ENCODE measurements around the gene N4BP2.

N4BP2 gene

DNA sequence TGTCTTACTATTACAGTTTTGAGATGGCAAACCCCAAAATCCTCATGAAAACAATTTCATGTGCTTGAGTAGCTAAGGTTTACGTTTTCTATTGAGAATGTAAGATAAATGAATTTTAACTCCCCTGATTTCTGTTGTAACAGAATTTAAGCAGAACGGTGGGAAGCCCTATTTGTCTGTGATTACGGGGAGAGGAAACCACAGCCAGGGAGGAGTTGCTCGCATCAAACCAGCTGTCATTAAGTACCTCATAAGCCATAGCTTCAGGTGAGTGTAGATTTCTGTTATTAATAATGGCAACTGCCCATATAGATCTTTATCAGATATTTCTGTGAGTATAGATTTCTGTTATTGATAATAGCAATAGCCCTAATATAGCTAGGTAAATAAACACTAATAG, 96.0 kb downstream of the N4BP2 start:
- DNase-seq (ENCODE audit: low read depth in 2 of 2) = no peak

GRCh38 chr4:40157436-40157835, 100.8 kb downstream of the N4BP2 start:
- no peak for DNase-seq (ENCODE audit: low read depth in 2 of 2)

GRCh38 chr4:40160258-40160657, 103.6 kb downstream of the N4BP2 start:
- no peak for DNase-seq (ENCODE audit: low read depth in 2 of 2)

DNA sequence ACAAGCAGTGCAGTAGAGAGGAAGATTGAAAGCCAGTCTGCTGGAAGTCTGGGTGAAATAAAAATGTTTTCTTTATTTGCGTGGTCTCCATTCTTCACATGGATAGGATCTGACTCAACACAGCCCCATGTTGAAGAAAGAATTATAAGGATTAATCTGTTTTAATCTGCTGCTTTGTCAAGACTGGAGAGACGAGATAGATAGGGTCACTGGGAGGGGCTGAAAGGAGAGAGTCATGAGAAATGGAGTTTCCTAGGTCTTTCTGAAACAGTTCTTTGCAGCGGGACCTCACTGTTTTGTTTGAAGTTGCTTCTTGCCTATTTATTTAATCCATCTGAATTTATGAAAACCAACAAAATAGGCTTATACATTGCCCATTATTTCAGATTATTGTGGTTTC, 107.8 kb downstream of the N4BP2 start:
- no peak for DNase-seq (ENCODE audit: low read depth in 2 of 2)

DNA sequence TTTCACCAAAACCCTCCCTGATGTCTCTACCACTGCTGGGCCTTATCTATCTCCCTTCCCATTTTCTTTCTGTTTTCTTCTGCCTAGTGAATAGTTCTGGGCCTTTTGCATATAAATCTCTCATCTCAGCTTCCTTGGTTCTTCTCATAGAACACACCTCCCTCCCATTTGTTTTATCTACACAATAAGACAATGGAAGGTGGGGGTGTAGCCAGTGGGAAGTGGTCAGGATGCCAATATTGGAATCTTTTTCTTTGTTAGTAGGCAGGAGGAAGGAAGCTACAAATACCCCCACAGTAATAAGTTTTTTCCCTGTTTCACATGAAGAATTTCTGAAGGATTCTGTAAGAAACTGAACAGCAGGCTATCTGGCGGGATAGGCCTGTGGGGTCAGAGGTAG, 109.3 kb downstream of the N4BP2 start:
- DNase-seq (ENCODE audit: low read depth in 2 of 2) = no peak

DNA sequence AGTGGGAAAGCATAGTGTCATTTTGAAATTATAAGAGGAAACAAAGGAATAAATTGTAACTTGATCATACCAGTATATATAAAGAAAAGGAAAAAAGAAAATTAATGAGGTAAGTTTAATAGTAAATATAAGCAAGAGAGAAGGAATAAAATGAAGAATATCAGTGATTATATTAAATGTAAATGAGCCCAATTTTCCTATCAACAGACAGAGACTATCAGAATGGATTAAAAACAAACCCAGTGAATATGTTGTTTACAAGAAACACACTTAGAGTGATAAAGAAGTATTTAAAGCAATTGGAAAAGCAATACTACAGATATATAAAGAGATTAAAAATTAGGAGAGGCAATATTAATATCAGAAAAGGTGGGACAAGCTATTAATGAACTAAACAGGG, 111.4 kb downstream of the N4BP2 start:
- DNase-seq (ENCODE audit: low read depth in 2 of 2) = no peak

DNA sequence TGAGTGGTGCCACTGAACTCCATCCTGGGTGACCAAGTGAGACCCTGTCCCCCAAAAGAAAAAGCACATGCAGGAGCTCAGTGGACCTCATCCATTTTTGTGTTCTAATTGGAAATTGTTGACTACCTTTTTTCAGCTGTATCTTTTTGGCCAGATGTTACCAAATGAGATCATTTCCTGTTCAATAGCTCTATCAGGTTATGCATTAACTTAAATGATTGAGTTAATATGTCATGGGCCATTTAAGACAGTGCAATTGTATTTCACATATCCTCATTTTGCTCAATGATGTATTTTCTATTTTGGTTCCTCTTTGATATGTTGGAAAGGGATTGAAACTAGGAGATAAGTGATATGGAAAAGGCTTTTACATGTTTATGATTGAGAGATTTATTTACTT, 113.9 kb downstream of the N4BP2 start:
- DNase-seq (ENCODE audit: low read depth in 2 of 2) = no peak

- no peak for DNase-seq (ENCODE audit: low read depth in 2 of 2)
These were observed 116.8 kb downstream of the N4BP2 start for GRCh38 chr4:40173470-40173875.

DNA sequence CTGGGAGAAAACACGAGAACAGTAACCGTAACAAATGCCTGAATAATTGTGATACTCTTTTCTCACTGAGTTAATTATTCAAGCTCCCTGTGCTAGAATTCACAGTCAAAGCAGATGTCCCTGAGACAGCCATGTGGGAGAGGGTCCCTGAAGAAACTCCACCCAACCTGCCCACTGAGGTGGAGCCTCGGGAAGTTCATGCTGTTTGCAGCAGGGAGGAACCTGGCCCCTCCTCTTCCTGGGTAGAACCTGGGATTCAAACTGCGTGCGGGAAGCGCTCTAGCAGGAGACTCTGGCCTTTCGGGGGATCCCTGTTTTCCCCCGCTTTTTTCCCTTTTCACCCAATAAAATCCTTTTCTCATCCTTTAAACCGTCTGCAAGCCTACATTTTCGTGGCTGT, 120.0 kb downstream of the N4BP2 start:
- DNase-seq (ENCODE audit: low read depth in 2 of 2) = no peak

- DNase-seq (ENCODE audit: low read depth in 2 of 2) = no peak
These were observed 120.9 kb downstream of the N4BP2 start for GRCh38 chr4:40177591-40177990.

DNA sequence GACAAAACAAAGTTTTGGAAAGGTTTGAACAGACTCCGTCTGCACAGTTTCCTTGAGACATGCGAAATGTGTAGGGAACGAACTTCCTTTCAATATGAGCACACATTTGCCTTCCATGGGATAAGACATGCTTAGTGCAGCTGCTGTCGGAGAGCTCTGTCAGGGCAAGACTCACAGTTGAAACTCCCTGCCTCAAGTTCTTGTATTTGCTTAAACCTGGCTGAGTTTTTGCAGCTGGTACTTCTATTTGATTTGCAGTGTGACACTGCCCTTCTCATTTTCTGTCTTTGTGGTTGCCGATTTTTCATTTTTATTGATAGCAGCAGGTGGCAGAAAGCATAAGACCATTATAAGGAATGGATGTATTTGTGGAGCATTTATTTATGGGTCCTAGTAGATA, 122.0 kb downstream of the N4BP2 start:
- DNase-seq (ENCODE audit: low read depth in 2 of 2) = no peak

- no peak for DNase-seq (ENCODE audit: low read depth in 2 of 2)
These were observed 122.7 kb downstream of the N4BP2 start for GRCh38 chr4:40179360-40179759.

- DNase-seq (ENCODE audit: low read depth in 2 of 2) = no peak
These were observed 123.7 kb downstream of the N4BP2 start for GRCh38 chr4:40180356-40180755.

- no peak for DNase-seq (ENCODE audit: low read depth in 2 of 2)
These were observed 125.4 kb downstream of the N4BP2 start for GRCh38 chr4:40182001-40182400.

GRCh38 chr4:40182954-40183353, 126.3 kb downstream of the N4BP2 start:
- no peak for DNase-seq (ENCODE audit: low read depth in 2 of 2)

DNA sequence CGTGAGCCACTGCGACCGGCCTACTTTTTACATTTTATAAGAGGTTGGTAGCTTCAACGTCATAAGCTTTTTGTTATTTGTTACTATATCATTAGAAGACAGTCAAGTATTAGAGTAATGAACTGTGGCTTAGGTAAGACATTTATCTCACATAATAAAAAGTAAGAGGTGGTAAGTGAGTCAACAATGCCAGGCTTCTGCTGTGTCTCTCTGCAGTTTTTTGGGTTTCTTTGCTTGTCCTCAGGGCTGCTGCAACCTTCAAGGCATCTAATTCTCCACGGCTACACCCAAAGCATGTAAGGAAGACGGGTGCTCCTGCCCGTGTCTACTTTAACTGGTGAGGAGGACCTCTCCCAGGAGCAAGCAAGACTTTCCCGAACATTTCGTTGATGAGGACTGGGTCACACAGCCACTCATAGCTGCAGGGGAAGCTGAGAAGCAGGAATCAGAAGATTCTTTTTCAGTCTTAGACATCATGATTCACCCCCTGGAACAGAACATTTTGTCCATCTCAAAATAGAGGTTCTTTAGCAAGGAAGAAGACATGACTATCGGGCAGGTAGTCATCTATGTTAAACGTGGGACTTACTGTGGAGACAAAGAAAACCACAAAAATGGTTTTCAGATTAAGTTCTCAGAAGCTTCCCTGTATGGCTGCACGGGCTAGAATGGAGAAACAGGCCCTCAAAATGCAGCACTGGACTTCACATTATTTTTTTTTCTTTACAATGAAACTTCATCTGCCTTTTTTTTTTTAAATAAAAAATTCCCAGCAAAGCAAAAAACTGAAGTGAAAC, 127.2 kb downstream of the N4BP2 start:
- DNase-seq (ENCODE audit: low read depth in 2 of 2) = no peak

DNA sequence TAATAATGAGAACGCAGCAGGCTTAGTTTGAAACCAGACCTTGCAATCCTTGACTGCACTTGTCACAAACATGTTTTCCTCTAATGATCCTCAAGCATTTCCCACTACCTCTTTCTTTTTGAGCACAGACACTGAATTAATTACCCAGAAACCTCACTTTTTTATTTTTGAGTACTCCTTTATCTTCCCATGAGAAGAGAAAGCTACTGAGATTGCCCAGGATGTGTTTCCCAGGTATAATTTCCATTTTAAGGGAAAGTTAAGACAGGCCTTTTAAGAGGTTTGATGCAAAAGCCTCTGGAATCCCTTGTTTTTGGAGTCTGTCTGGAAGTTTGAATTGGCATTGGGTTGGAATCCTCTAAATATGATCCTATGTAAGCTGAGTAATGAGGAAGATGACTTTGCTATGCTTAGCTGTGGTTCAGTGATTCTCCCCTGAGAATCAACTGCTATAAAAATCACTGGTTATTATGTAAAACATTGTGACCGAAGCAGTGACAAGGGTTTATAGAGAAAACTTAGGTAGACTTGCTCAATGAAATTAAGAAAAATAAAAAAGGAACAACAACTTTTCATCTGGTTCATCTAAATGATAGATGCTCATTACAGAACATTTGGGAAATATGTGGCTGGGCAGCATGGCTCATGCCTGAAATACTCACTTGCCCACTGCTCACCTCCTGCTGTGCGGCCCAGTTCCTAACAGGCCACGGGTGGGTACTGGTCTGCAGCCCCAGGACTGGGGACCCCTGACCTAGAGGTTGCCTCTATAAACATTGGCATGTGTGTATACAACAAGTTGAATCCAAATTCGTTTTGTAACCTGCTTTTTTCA, 129.4 kb downstream of the N4BP2 start:
- no peak for DNase-seq (ENCODE audit: low read depth in 2 of 2)

DNA sequence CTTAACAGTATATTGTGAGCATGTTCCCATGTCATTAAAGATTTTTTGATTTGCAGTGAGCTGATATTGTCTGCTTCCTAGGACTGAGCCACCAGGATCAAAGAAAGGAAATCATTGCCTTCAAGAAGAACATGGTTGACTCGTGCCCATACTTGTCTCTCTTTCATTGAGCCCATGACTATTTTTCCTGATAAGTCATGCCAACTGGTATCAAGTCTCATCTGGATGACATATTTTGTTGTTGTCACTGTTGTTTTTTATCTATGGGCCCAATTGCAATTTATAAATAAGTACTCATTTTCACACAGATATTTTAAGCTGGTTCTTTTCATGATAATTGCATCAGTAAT, 130.0 kb downstream of the N4BP2 start:
- DNase-seq (ENCODE audit: low read depth in 2 of 2) = no peak

- DNase-seq (ENCODE audit: low read depth in 2 of 2) = no peak
These were observed 130.8 kb downstream of the N4BP2 start for GRCh38 chr4:40187386-40187906.

DNA sequence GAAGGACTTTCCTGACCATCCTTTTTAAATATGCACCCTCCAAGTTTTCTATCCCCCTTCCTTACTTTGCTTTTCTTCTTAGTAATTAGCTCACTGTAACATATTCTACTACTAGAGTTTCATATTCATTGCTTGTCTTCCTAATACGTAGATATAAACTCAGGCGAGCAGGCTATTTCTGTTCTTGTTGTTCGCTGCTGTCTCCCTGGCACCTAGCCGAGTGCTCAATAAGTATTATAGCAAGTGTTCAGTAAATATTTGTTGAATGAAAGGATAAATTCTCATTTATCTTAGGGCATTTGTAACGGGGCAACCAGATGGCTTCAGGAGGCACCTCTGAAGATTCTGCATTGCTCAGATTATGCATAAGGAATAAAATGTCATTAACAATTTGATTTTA, 133.4 kb downstream of the N4BP2 start:
- no peak for DNase-seq (ENCODE audit: low read depth in 2 of 2)

DNA sequence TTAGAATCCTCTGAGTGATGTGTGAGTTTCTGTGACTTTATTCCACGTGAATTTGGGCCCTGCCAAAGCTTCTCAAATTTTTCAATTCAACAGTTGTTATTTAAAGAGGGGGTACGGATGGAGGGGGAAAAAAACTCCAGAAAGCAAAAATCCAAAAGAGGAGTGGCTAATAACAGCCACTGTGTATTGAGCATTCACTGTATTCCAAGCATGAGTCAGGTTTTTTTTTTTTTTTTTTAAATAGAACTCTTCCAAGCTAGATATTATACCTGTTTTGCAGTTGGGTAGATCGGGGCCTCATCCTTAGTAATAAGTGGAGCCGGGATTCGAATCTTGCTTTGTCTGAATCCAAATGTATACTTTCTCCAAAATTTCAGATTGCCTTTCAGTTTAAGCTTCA, 133.8 kb downstream of the N4BP2 start:
- no peak for DNase-seq (ENCODE audit: low read depth in 2 of 2)

DNA sequence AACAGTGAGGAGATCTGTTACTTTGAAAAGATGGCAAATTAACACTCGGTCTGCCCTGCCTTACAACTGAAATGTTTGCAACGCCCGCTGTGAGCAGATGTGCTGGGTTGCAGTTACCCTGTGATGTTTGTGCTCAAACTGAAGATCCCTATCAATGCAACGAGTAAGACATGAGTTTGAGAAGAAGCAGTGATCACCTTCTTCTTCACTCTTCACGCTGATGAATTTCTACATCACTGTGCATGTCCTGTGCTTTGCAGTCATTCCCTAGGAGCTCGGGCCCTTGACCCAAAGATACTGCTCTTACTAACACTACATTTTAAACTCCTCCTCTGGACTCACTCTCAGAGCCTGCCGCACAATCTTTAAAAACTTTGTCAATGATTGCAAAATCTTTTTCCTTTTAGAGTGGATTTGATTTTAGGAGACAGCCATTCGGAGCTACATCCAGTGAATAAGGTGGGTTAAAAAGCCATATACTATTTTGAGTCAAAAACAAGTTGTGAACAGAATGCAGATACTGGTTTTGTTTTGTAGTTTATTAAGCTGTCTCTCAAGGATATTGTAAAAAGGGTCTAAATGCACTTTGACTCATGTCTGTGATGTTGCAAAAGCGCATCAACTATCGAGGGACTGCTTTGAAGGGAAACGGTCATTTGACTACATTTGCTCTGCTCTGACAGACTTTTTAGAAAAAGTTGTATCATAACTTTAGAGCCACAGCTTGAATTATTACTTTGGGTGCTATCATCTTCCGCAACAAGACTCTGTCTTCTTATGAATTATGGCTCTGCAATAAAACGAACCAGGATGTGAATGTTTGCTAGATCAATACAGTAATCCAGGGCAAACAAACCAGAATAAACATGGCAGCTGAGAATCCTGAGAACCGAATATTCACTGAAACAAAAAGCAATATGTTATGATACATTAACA, 134.5 kb downstream of the N4BP2 start:
- DNase-seq (ENCODE audit: low read depth in 2 of 2) = no peak

Measured in activated CD8-positive, alpha-beta memory T cell treated with anti-CD3 and anti-CD28 coated beads for 4 hours (primary cell).